HEK293 (cell line): ENCODE measurements around the gene RUFY1.
"Not testable (repeated sequence)": the region's sequence is repeated elsewhere in the genome, so short reads cannot be mapped to it uniquely, and the experiment has no call there.

ENCODE experiments used
- TF ChIP-seq, protein P1 (sequence below): fragments of 450-650 bp; formaldehyde crosslinking; IDR thresholded peaks from 2 replicates; pipeline ENCODE4; 2016; ENCODE audit warnings: missing biosample characterization, missing genetic modification characterization
- TF ChIP-seq, protein P2 (sequence below): fragments of 450-650 bp; formaldehyde crosslinking; IDR thresholded peaks from 2 replicates; pipeline ENCODE4 v1.5.1; 2016; ENCODE audit warnings: missing biosample characterization, missing genetic modification characterization

- TF ChIP-seq, protein P1, sequence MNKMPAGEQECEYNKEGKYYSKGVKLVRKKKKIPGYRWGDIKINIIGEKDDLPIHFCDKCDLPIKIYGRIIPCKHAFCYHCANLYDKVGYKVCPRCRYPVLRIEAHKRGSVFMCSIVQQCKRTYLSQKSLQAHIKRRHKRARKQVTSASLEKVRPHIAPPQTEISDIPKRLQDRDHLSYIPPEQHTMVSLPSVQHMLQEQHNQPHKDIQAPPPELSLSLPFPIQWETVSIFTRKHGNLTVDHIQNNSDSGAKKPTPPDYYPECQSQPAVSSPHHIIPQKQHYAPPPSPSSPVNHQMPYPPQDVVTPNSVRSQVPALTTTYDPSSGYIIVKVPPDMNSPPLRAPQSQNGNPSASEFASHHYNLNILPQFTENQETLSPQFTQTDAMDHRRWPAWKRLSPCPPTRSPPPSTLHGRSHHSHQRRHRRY (tag by site-specific recombination), result not testable (repeated sequence)
- TF ChIP-seq, protein P2, sequence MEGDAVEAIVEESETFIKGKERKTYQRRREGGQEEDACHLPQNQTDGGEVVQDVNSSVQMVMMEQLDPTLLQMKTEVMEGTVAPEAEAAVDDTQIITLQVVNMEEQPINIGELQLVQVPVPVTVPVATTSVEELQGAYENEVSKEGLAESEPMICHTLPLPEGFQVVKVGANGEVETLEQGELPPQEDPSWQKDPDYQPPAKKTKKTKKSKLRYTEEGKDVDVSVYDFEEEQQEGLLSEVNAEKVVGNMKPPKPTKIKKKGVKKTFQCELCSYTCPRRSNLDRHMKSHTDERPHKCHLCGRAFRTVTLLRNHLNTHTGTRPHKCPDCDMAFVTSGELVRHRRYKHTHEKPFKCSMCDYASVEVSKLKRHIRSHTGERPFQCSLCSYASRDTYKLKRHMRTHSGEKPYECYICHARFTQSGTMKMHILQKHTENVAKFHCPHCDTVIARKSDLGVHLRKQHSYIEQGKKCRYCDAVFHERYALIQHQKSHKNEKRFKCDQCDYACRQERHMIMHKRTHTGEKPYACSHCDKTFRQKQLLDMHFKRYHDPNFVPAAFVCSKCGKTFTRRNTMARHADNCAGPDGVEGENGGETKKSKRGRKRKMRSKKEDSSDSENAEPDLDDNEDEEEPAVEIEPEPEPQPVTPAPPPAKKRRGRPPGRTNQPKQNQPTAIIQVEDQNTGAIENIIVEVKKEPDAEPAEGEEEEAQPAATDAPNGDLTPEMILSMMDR, result not testable (repeated sequence)
Measured at GRCh38 chr5:179649166-179649703, 98.9 kb downstream of the RUFY1 start.
